ENCODE results near the gene PINK1. TPM values are rescaled to one million over a fixed set of nuclear protein-coding genes. Genes with fewer than 3 reads are reported as not detected.

Gene PINK1
- total RNA-seq, 2 experiments from 2014 or later = 3.7 to 5.3 TPM

GRCh38 chr1:20682571-20683236 is 49.4 kb downstream of the PINK1 start:
- peaks cover 2% of the 10 kb centered on the region for H3K36me3 Mint-ChIP-seq
- CTCF ChIA-PET = interaction anchor here (1.4 kb wide), 1 partner anchor 14 kb away, joined by 5 read pairs; no protein-coding TSS in a partner anchor
- no peak for ATAC-seq
- H3K4me3 Mint-ChIP-seq = no peak overlapping the region
- H3K27me3 Mint-ChIP-seq = peaks cover 52% of the 10 kb centered on the region
- peaks cover 18% of the 10 kb centered on the region for H3K4me1 Mint-ChIP-seq
- DNase-seq = no peak
- no peak overlapping the region for H3K27ac Mint-ChIP-seq
- peaks cover 3% of the 10 kb centered on the region for H3K9me3 Mint-ChIP-seq (ENCODE audit: low read depth)

GRCh38 chr1:20683614-20684013 is 50.4 kb downstream of the PINK1 start:
- Mint-ChIP-seq H3K4me1 (peaks cover 12% of the 10 kb centered on the region), H3K27ac (no peak overlapping the region), H3K4me3 (no peak overlapping the region), H3K36me3 (no peaks in the 10 kb centered on the region), H3K27me3 (peaks cover 45% of the 10 kb centered on the region), H3K9me3 (ENCODE audit: low read depth) (no peaks in the 10 kb centered on the region)
- DNase-seq (no peak), ATAC-seq (no peak)
- CTCF ChIA-PET = interaction anchor here (1.4 kb wide), 1 partner anchor 13 kb away, joined by 5 read pairs; no protein-coding TSS in a partner anchor

GRCh38 chr1:20684050-20684620 is 50.9 kb downstream of the PINK1 start:
- Mint-ChIP-seq H3K4me3 (no peak overlapping the region), H3K4me1 (peaks cover 7% of the 10 kb centered on the region), H3K27ac (no peak overlapping the region), H3K36me3 (no peaks in the 10 kb centered on the region), H3K27me3 (peaks cover 41% of the 10 kb centered on the region), H3K9me3 (ENCODE audit: low read depth) (no peaks in the 10 kb centered on the region)
- DNase-seq = no peak
- CTCF ChIA-PET = interaction anchor here (0.9 kb wide), 1 partner anchor 13 kb away, joined by 3 read pairs; no protein-coding TSS in a partner anchor
- no peak for ATAC-seq

GRCh38 chr1:20684651-20685050 is 51.4 kb downstream of the PINK1 start:
- Mint-ChIP-seq H3K9me3 (ENCODE audit: low read depth) (no peaks in the 10 kb centered on the region), H3K4me3 (no peak overlapping the region), H3K27ac (no peak overlapping the region), H3K27me3 (peaks cover 38% of the 10 kb centered on the region), H3K4me1 (peaks cover 4% of the 10 kb centered on the region), H3K36me3 (no peaks in the 10 kb centered on the region)
- CTCF ChIA-PET = interaction anchor here (0.9 kb wide), 1 partner anchor 12 kb away, joined by 3 read pairs; no protein-coding TSS in a partner anchor
- ATAC-seq = no peak
- no peak for DNase-seq

GRCh38 chr1:20685099-20685662 is 51.9 kb downstream of the PINK1 start:
- CTCF ChIA-PET = interaction anchor here (0.9 to 3.6 kb wide), 2 partner anchors 12 kb away, joined by 3 to 16 read pairs; no protein-coding TSS in a partner anchor
- Mint-ChIP-seq H3K4me1 (peaks cover 4% of the 10 kb centered on the region), H3K27me3 (peaks cover 32% of the 10 kb centered on the region), H3K27ac (no peak overlapping the region), H3K9me3 (ENCODE audit: low read depth) (no peaks in the 10 kb centered on the region), H3K36me3 (no peaks in the 10 kb centered on the region), H3K4me3 (no peak overlapping the region)
- no peak for DNase-seq
- ATAC-seq = no peak

GRCh38 chr1:20685741-20686140 is 52.5 kb downstream of the PINK1 start:
- H3K4me3 Mint-ChIP-seq = no peak overlapping the region

GRCh38 chr1:20686883-20687725 is 53.8 kb downstream of the PINK1 start:
- H3K27me3 Mint-ChIP-seq = peaks cover 22% of the 10 kb centered on the region
- ATAC-seq (no peak), DNase-seq (no peak)
- H3K9me3 Mint-ChIP-seq (ENCODE audit: low read depth) = no peaks in the 10 kb centered on the region
- no peak overlapping the region for H3K27ac Mint-ChIP-seq
- H3K36me3 Mint-ChIP-seq = no peaks in the 10 kb centered on the region
- no peak overlapping the region for H3K4me3 Mint-ChIP-seq
- H3K4me1 Mint-ChIP-seq = peaks cover 4% of the 10 kb centered on the region
- CTCF ChIA-PET = interaction anchor here (3.6 kb wide), 1 partner anchor 10 kb away, joined by 16 read pairs; no protein-coding TSS in a partner anchor

More at GRCh38 chr1:20685741-20686140, 52.5 kb downstream of the PINK1 start:
- no peaks in the 10 kb centered on the region for H3K36me3 Mint-ChIP-seq
- DNase-seq = no peak
- H3K27ac Mint-ChIP-seq = no peak overlapping the region
- no peaks in the 10 kb centered on the region for H3K9me3 Mint-ChIP-seq (ENCODE audit: low read depth)
- peaks cover 4% of the 10 kb centered on the region for H3K4me1 Mint-ChIP-seq
- no peak for ATAC-seq
- H3K27me3 Mint-ChIP-seq = peaks cover 28% of the 10 kb centered on the region
- CTCF ChIA-PET = interaction anchor here (3.6 kb wide), 1 partner anchor 11 kb away, joined by 16 read pairs; no protein-coding TSS in a partner anchor

- Mint-ChIP-seq H3K36me3 (no peaks in the 10 kb centered on the region), H3K4me3 (no peak overlapping the region)
- ATAC-seq = no peak
Observed at GRCh38 chr1:20689645-20690056, 56.4 kb downstream of the PINK1 start.

GRCh38 chr1:20691872-20692271 is 58.6 kb downstream of the PINK1 start:
- no peaks in the 10 kb centered on the region for H3K9me3 Mint-ChIP-seq (ENCODE audit: low read depth)
- H3K27ac Mint-ChIP-seq = no peak overlapping the region
- H3K36me3 Mint-ChIP-seq = no peaks in the 10 kb centered on the region
- ATAC-seq (no peak), DNase-seq (no peak)
- no peak overlapping the region for H3K4me3 Mint-ChIP-seq
- CTCF ChIA-PET = interaction anchor here (1.2 kb wide), 2 partner anchors 95 to 117 kb away, joined by 3 to 4 read pairs; partner anchors contain the start of gene HP1BP3
- H3K27me3 Mint-ChIP-seq = peaks cover 13% of the 10 kb centered on the region
- peaks cover 5% of the 10 kb centered on the region for H3K4me1 Mint-ChIP-seq

More at GRCh38 chr1:20689645-20690056, 56.4 kb downstream of the PINK1 start:
- H3K4me1 Mint-ChIP-seq = no peaks in the 10 kb centered on the region
- CTCF ChIA-PET = no interaction called here
- no peak overlapping the region for H3K27ac Mint-ChIP-seq
- H3K9me3 Mint-ChIP-seq (ENCODE audit: low read depth) = no peaks in the 10 kb centered on the region
- H3K27me3 Mint-ChIP-seq = peaks cover 8% of the 10 kb centered on the region
- DNase-seq = no peak

GRCh38 chr1:20693623-20694022 is 60.4 kb downstream of the PINK1 start:
- ATAC-seq (no peak), DNase-seq (no peak)
- CTCF ChIA-PET = interaction anchor here (2.5 kb wide), 1 partner anchor 502 kb away, joined by 9 read pairs; no protein-coding TSS in a partner anchor
- peaks cover 6% of the 10 kb centered on the region for H3K4me1 Mint-ChIP-seq
- H3K36me3 Mint-ChIP-seq = no peaks in the 10 kb centered on the region
- H3K9me3 Mint-ChIP-seq (ENCODE audit: low read depth) = no peaks in the 10 kb centered on the region
- H3K27ac Mint-ChIP-seq = no peak overlapping the region
- H3K4me3 Mint-ChIP-seq = no peak overlapping the region
- H3K27me3 Mint-ChIP-seq = peaks cover 13% of the 10 kb centered on the region

GRCh38 chr1:20695515-20695914 is 62.3 kb downstream of the PINK1 start:
- no peaks in the 10 kb centered on the region for H3K9me3 Mint-ChIP-seq (ENCODE audit: low read depth)
- H3K27ac Mint-ChIP-seq = no peak overlapping the region
- CTCF ChIA-PET = interaction anchor here (1.0 to 2.8 kb wide), 6 partner anchors 12 to 507 kb away, joined by 3 to 18 read pairs (median 5); partner anchors contain the start of gene DDOST
- no peak overlapping the region for H3K4me3 Mint-ChIP-seq
- no peak for DNase-seq
- H3K27me3 Mint-ChIP-seq = peaks cover 13% of the 10 kb centered on the region
- peaks cover 6% of the 10 kb centered on the region for H3K4me1 Mint-ChIP-seq
- no peaks in the 10 kb centered on the region for H3K36me3 Mint-ChIP-seq
- no peak for ATAC-seq

GRCh38 chr1:20696397-20697333 is 63.4 kb downstream of the PINK1 start:
- H3K27ac Mint-ChIP-seq = peak overlapping the region; percentile 62
- CTCF ChIA-PET = interaction anchor here (0.7 to 4.7 kb wide), 41 partner anchors 10 to 836 kb away, joined by 3 to 52 read pairs (median 4); partner anchors contain the start of genes HP1BP3, KIF17 and SH2D5
- DNase-seq (peak; percentile 83), ATAC-seq (peak; percentile 96)
- peak overlapping the region; percentile 79 for H3K4me3 Mint-ChIP-seq
- no peaks in the 10 kb centered on the region for H3K36me3 Mint-ChIP-seq
- H3K9me3 Mint-ChIP-seq (ENCODE audit: low read depth) = no peaks in the 10 kb centered on the region
- peaks cover 6% of the 10 kb centered on the region for H3K4me1 Mint-ChIP-seq
- H3K27me3 Mint-ChIP-seq = peaks cover 13% of the 10 kb centered on the region

Measured in activated CD8-positive, alpha-beta memory T cell treated with anti-CD3 and anti-CD28 coated beads, Interleukin-2, amount 10 ng/mL, durations not matched to agents 7 days and 5 days (primary cell).